Measurements from ENCODE around the gene EFCAB12. TPM values are rescaled to one million over a fixed set of nuclear protein-coding genes. Genes with fewer than 3 reads are reported as not detected.

Gene EFCAB12
- total and polyA plus RNA-seq, 9 donors: 0.53 to 8.4 (median 1.6) TPM

GRCh38 chr3:129356756-129357425 lies 71.5 kb downstream of the EFCAB12 start:
- intact Hi-C loops (cut with DNase I): no loop called here
- WGBS, 3 donors: 87 to 88% (median 88%) methylated on average over 7 to 10 of the region's 10 CpGs
- Histone ChIP-seq H3K27me3 (no peaks in the 10 kb centered on the region), H3K36me3 (no peaks in the 10 kb centered on the region), H3K27ac (no peak overlapping the region), H3K4me3 (no peak overlapping the region), H3K4me1 (ENCODE audit: insufficient read depth) (no peaks in the 10 kb centered on the region), H3K9me3 (no peaks in the 10 kb centered on the region)
- DNase-seq: no peak
- TF ChIP-seq, protein P1, sequence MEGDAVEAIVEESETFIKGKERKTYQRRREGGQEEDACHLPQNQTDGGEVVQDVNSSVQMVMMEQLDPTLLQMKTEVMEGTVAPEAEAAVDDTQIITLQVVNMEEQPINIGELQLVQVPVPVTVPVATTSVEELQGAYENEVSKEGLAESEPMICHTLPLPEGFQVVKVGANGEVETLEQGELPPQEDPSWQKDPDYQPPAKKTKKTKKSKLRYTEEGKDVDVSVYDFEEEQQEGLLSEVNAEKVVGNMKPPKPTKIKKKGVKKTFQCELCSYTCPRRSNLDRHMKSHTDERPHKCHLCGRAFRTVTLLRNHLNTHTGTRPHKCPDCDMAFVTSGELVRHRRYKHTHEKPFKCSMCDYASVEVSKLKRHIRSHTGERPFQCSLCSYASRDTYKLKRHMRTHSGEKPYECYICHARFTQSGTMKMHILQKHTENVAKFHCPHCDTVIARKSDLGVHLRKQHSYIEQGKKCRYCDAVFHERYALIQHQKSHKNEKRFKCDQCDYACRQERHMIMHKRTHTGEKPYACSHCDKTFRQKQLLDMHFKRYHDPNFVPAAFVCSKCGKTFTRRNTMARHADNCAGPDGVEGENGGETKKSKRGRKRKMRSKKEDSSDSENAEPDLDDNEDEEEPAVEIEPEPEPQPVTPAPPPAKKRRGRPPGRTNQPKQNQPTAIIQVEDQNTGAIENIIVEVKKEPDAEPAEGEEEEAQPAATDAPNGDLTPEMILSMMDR (IDR thresholded peaks at IDR 0.05): no peak

GRCh38 chr3:129353589-129353941 lies 74.9 kb downstream of the EFCAB12 start:
- TF ChIP-seq POLR2A (IDR thresholded peaks at IDR 0.05) (no peak), EP300 (IDR thresholded peaks at IDR 0.05) (no peak)
- TF ChIP-seq, protein P1 (IDR thresholded peaks at IDR 0.05): no peak
- intact Hi-C loops (cut with DNase I): no loop called here
- Histone ChIP-seq H3K4me3 (no peak overlapping the region), H3K27ac (no peak overlapping the region), H3K36me3 (no peaks in the 10 kb centered on the region), H3K4me1 (ENCODE audit: insufficient read depth) (no peaks in the 10 kb centered on the region), H3K27me3 (no peaks in the 10 kb centered on the region), H3K9me3 (no peaks in the 10 kb centered on the region)
- WGBS, 3 donors: 69 to 76% (median 75%) methylated on average over 5 of the region's 5 CpGs
- no peak for DNase-seq

DNA sequence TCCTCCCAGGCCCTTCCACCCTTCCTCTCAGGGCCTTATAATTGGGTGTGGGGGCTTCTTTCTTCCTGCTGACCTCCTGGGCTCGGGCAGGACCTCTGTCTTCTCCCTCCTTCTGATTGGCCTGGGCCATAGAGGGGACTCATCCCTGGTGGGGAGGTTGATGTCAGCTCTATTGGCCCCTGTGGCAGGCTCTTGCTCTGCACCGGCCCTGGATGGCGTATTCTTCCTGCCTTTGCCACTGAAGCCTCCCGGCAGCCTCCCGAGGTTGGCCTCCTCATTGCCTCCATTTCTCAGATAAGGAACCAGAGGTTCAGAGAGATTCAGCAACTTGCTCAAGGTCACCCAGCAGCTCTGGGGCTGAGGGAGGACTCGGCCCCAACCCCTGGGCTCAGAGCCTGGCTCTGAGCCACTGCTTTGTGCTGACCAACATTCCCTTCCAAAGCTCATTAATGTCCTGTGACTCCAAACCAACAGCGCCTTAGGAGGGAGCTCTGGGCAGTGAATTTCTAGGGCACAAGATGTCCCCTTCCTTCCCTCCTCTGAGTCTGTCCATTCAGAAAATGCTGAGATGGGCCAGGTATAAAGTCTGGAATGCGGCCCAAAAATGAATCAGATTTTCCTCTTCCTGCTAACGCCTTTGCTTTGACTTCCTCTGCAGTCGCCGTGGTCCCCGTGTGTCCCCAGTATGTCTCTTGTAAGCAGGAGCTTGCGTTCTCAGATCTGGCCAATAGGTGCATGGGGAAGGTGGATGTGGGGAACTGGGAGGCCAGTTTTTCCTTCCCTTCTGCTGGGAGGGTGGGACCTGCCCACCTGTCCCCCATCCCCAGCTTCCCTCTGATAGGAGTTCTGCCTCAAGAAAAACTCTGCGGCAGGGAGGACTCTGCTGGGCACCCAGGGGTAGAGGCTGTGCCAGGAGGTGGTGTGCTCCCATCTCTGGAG lies 75.5 kb downstream of the EFCAB12 start:
- Histone ChIP-seq H3K27me3 (no peaks in the 10 kb centered on the region), H3K36me3 (no peaks in the 10 kb centered on the region), H3K4me1 (ENCODE audit: insufficient read depth) (no peaks in the 10 kb centered on the region), H3K9me3 (no peaks in the 10 kb centered on the region), H3K27ac (no peak overlapping the region), H3K4me3 (no peak overlapping the region)
- intact Hi-C loops (cut with DNase I): no loop called here
- no peak for DNase-seq
- TF ChIP-seq POLR2A (IDR thresholded peaks at IDR 0.05): no peak
- no peak for TF ChIP-seq EP300 (IDR thresholded peaks at IDR 0.05)
- TF ChIP-seq, protein P1 (IDR thresholded peaks at IDR 0.05): no peak
- WGBS, 3 donors: 62 to 68% (median 66%) methylated on average over 14 of the region's 14 CpGs

DNA sequence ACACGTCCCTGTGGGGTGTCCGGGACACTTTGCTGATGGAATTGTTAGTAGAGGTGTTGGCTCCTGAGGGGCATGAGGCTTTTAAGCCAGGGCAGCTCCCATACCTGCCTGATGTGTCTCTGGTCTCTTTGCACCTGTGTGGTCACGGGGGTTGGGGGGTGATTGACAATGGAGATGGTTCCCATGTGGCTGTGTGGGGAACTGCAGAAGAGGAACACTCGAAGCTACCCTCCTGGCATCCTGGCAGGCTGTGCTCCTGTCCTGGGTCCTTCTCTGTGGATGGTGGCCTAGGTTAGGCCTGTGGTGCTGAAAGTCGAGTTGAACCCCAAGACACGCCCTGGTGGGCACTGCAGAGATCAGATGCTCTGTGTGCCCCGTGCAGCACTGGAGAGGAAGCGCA lies 76.4 kb downstream of the EFCAB12 start:
- intact Hi-C loops (cut with DNase I): no loop called here

More for the DNA sequence above, 76.4 kb downstream of the EFCAB12 start:
- DNase-seq: no peak
- H3K27ac ChIP-seq: no peak overlapping the region
- TF ChIP-seq, protein P1 (IDR thresholded peaks at IDR 0.05): no peak
- no peak for TF ChIP-seq EP300 (IDR thresholded peaks at IDR 0.05)
- TF ChIP-seq POLR2A (IDR thresholded peaks at IDR 0.05): no peak
- H3K9me3 ChIP-seq: no peaks in the 10 kb centered on the region
- no peaks in the 10 kb centered on the region for H3K36me3 ChIP-seq
- H3K4me1 ChIP-seq (ENCODE audit: insufficient read depth): no peaks in the 10 kb centered on the region
- 82 to 86% (median 85%) methylated on average over 8 of the region's 8 CpGs for WGBS, 3 donors
- no peaks in the 10 kb centered on the region for H3K27me3 ChIP-seq
- no peak overlapping the region for H3K4me3 ChIP-seq

Small RNA genes within 50 kb of the gene (small RNA-seq; reads per million reads assigned to genes)
- 8.6 reads per million, percentile 83 among the genes with 10 or more reads in this experiment for gene SNORA7B

Other genes starting within 250 kb of the EFCAB12 start
- 100 to 1,000 TPM; 383 to 530 (median 467) TPM for gene CNBP, start 244.7 kb downstream of the EFCAB12 start, total RNA-seq
- 100 to 1,000 TPM; 408 to 540 TPM for gene CNBP, start 244.7 kb downstream of the EFCAB12 start, polyA plus RNA-seq
- gene COPG1, start 179.0 kb downstream of the EFCAB12 start, total RNA-seq: 100 to 1,000 TPM in 5 of 7 donors, 10 to 100 TPM in 2; 49.2 to 147 (median 115) TPM
- 100 to 1,000 TPM in 1 of 2 donors, 10 to 100 TPM in 1; 62.6 to 133 TPM for gene COPG1, start 179.0 kb downstream of the EFCAB12 start, polyA plus RNA-seq
- 10 to 100 TPM; 15.5 to 44.5 (median 35.2) TPM for gene HMCES, start 149.8 kb downstream of the EFCAB12 start, total RNA-seq
- gene HMCES, start 149.8 kb downstream of the EFCAB12 start, polyA plus RNA-seq: 10 to 100 TPM; 27.5 to 44.3 TPM
- 10 to 100 TPM; 26.8 to 60.0 (median 29.4) TPM for gene MBD4, start 11.3 kb upstream of the EFCAB12 start, total RNA-seq
- 10 to 100 TPM; 19.5 to 28.0 TPM for gene MBD4, start 11.3 kb upstream of the EFCAB12 start, polyA plus RNA-seq
- 10 to 100 TPM; 27.7 to 58.1 (median 46.7) TPM for gene IFT122, start 11.6 kb upstream of the EFCAB12 start, total RNA-seq
- gene IFT122, start 11.6 kb upstream of the EFCAB12 start, polyA plus RNA-seq: 10 to 100 TPM; 20.8 to 32.6 TPM
- gene RHO, start 100.0 kb upstream of the EFCAB12 start, total RNA-seq: under 1 TPM in 2 of 7 donors, not detected in 5; 0.13 to 0.24 TPM
- gene RHO, start 100.0 kb upstream of the EFCAB12 start, polyA plus RNA-seq: not detected
- not detected for gene H1-8, start 114.5 kb upstream of the EFCAB12 start, total RNA-seq
- gene H1-8, start 114.5 kb upstream of the EFCAB12 start, polyA plus RNA-seq: under 1 TPM in 1 of 2 donors, not detected in 1; 0.27 TPM
- gene PLXND1, start 178.0 kb upstream of the EFCAB12 start, total RNA-seq: 100 to 1,000 TPM in 1 of 7 donors, 10 to 100 TPM in 6; 21.6 to 111 (median 57.1) TPM
- 100 to 1,000 TPM in 1 of 2 donors, 10 to 100 TPM in 1; 55.2 to 120 TPM for gene PLXND1, start 178.0 kb upstream of the EFCAB12 start, polyA plus RNA-seq